DOHH2 (cell line): ENCODE measurements around the gene KRTAP21-1.
"Not testable (repeated sequence)": the region's sequence is repeated elsewhere in the genome, so short reads cannot be mapped to it uniquely, and the experiment has no call there.

Source experiments
- H3F3A ChIP-seq: fragments of 200-600 bp; sonication (generic), shearing (Covaris generic); 2 replicates; pipeline ENCODE4 v1.6.0; 2016; ENCODE audit warnings: antibody characterized with exemption, mild to moderate bottlenecking; ENCODE audit not compliant: control insufficient read depth, insufficient read depth
- H3K27ac ChIP-seq: fragments of 200-600 bp; sonication (generic); 2 replicates; pipeline ENCODE4 v1.5.1; 2014; ENCODE audit warnings: low read depth, mild to moderate bottlenecking, low read length, moderate library complexity
- H3K27me3 ChIP-seq: fragments of 200-600 bp; sonication (generic); 2 replicates; pipeline ENCODE4 v1.6.1; 2014; ENCODE audit warnings: mild to moderate bottlenecking, low read length, mixed read lengths; ENCODE audit not compliant: control insufficient read depth
- H3K36me3 ChIP-seq: fragments of 200-600 bp; sonication (generic); 2 replicates; pipeline ENCODE4 v1.6.1; 2014; ENCODE audit warnings: mild to moderate bottlenecking, low read length, moderate library complexity, mixed read lengths; ENCODE audit not compliant: control insufficient read depth
- H3K4me1 ChIP-seq: fragments of 200-600 bp; sonication (generic); 2 replicates; pipeline ENCODE4 v1.6.1; 2014; ENCODE audit warnings: mild to moderate bottlenecking, low read length, mixed read lengths; ENCODE audit not compliant: control insufficient read depth
- H3K4me2 ChIP-seq: fragments of 200-600 bp; sonication (generic); 2 replicates; pipeline ENCODE4 v1.6.0; 2014; ENCODE audit warnings: mild to moderate bottlenecking, low read length, moderate library complexity
- H3K4me3 ChIP-seq: fragments of 200-600 bp; sonication (generic); 2 replicates; pipeline ENCODE4 v1.5.1; 2014; ENCODE audit warnings: mild to moderate bottlenecking, low read length, mixed read lengths
- H3K79me2 ChIP-seq: fragments of 200-600 bp; sonication (generic); 2 replicates; pipeline ENCODE4 v1.6.1; 2014; ENCODE audit warnings: mild to moderate bottlenecking, low read length, mixed read lengths; ENCODE audit not compliant: control insufficient read depth
- H3K9me2 ChIP-seq: fragments of 200-600 bp; sonication (generic); replicated peaks from 2 replicates; pipeline ENCODE4 v1.6.1; 2014; ENCODE audit warnings: mild to moderate bottlenecking, low read length, mixed read lengths; ENCODE audit not compliant: control insufficient read depth
- H3K9me3 ChIP-seq: fragments of 200-600 bp; sonication (generic); 2 replicates; pipeline ENCODE4 v1.6.1; 2014; ENCODE audit warnings: antibody characterized with exemption, low read length, mixed read lengths; ENCODE audit not compliant: control insufficient read depth, insufficient read depth
- H4K20me1 ChIP-seq: fragments of 200-600 bp; sonication (generic); 2 replicates; pipeline ENCODE4 v1.6.0; 2014; ENCODE audit warnings: low read depth, mild to moderate bottlenecking, antibody characterized with exemption, low read length, moderate library complexity; ENCODE audit not compliant: control insufficient read depth, insufficient read depth
- EZH2phosphoT487 ChIP-seq: fragments of 200-600 bp; sonication (generic); IDR thresholded peaks from 2 replicates; pipeline ENCODE4 v1.6.1; 2017; ENCODE audit warnings: borderline replicate concordance, mild to moderate bottlenecking, antibody characterized with exemption, low read length, moderate library complexity, mixed read lengths
- TF ChIP-seq, protein P1 (sequence below): fragments of 200-600 bp; sonication (generic); IDR thresholded peaks from one replicate; pipeline ENCODE4 v1.5.1; 2014; ENCODE audit warnings: antibody characterized with exemption, mild to moderate bottlenecking, low read depth, low read length; ENCODE audit not compliant: poor library complexity, severe bottlenecking

The KRTAP21-1 gene

DNA sequence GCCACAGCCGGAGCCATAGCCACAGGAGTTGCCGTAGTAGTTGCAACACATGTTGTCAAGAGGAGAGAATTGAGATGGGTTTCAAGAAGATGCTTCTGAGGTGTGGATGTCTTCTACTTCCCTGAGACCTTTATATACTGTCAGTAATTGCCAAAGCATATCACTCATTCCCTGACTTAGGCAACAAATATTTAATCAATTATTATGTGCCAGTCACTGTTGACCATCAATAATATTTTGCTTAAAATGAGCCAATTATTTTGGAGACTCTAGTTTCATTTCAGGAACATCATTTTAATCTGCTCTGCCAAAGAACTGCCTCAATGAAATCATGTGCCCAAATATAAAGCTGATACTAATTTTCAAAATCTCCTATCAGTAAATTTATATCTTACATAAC, at the start of gene KRTAP21-1:
TSS of gene KRTAP21-1 (minus strand) at position 101 of the 400 bp plus-strand sequence. CDS start at position 51, 50 bp downstream.
- not testable (repeated sequence) for H3K79me2 ChIP-seq, H3K4me3 ChIP-seq, H3F3A ChIP-seq, H3K4me2 ChIP-seq, H3K9me2 ChIP-seq, H4K20me1 ChIP-seq, H3K9me3 ChIP-seq, H3K36me3 ChIP-seq, H3K27me3 ChIP-seq, H3K27ac ChIP-seq, H3K4me1 ChIP-seq

DNA sequence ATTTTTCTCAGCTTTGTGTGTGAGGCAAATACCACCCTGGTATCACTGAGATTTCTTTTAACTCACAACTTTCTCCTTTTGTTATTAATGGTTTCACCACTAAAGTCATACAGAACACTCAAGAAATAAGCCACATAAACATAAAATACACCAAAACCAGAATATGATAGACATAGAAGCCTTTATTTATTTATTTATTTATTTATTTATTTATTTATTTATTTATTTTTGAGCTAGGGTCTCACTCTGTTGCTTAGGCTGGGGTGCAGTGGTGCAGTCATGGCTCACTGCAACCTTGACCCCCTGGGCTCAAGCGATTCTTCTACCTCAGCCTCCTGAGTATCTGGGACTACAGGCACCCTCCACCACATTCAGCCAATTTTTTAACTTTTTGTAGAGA, 45.4 kb upstream of the KRTAP21-1 start:
- H3K79me2 ChIP-seq = no peaks in the 10 kb centered on the region
- no peaks in the 10 kb centered on the region for H3F3A ChIP-seq
- H3K36me3 ChIP-seq = no peaks in the 10 kb centered on the region
- TF ChIP-seq, protein P1, sequence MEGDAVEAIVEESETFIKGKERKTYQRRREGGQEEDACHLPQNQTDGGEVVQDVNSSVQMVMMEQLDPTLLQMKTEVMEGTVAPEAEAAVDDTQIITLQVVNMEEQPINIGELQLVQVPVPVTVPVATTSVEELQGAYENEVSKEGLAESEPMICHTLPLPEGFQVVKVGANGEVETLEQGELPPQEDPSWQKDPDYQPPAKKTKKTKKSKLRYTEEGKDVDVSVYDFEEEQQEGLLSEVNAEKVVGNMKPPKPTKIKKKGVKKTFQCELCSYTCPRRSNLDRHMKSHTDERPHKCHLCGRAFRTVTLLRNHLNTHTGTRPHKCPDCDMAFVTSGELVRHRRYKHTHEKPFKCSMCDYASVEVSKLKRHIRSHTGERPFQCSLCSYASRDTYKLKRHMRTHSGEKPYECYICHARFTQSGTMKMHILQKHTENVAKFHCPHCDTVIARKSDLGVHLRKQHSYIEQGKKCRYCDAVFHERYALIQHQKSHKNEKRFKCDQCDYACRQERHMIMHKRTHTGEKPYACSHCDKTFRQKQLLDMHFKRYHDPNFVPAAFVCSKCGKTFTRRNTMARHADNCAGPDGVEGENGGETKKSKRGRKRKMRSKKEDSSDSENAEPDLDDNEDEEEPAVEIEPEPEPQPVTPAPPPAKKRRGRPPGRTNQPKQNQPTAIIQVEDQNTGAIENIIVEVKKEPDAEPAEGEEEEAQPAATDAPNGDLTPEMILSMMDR = no peak
- no peak for TF ChIP-seq EZH2phosphoT487
- H3K27me3 ChIP-seq = no peaks in the 10 kb centered on the region
- H3K4me2 ChIP-seq = no peak overlapping the region
- H3K4me3 ChIP-seq = no peak overlapping the region
- no peaks in the 10 kb centered on the region for H4K20me1 ChIP-seq
- no peaks in the 10 kb centered on the region for H3K9me3 ChIP-seq
- no peak overlapping the region for H3K27ac ChIP-seq
- H3K9me2 ChIP-seq = no peaks in the 10 kb centered on the region
- H3K4me1 ChIP-seq = no peaks in the 10 kb centered on the region

DNA sequence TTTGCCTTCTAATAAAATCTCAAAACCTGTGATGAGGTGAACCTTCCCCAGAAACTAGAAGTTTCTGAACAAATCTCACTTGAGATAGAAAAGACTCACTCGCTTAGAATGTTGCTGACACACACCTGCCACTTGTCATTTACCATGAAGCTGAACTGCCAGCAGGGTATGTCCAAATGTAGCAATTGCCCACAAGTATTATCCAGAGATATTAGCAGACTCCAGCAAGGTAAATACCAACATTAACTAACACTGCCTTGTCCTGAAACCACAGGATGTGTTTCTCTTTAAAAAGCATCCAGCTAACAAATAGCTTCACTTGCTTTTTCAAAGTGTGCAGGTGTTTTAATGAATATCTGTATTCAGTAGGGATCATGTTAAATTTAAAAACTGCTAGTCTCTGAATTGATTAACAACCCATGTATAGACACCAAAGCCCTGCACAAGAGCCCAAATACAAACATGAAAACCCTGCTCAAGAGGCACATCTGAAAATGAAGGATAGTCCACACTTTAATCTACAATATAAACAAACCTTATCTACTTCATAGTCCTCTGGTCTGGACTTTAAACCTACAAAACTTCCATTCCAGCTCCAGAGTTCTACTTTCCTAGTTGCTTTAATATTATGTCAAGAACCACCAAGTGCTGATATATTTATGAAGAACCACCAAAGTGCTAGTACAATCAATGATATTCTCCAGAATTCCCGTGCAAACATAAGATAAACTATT, 38.5 kb upstream of the KRTAP21-1 start:
- TF ChIP-seq, protein P1 = no peak
- TF ChIP-seq EZH2phosphoT487 = no peak
- H3K27ac ChIP-seq = no peak overlapping the region
- H3K4me2 ChIP-seq = no peak overlapping the region
- H3K4me3 ChIP-seq = no peak overlapping the region
- no peaks in the 10 kb centered on the region for H3K79me2 ChIP-seq
- no peaks in the 10 kb centered on the region for H3K36me3 ChIP-seq
- no peaks in the 10 kb centered on the region for H4K20me1 ChIP-seq
- H3K4me1 ChIP-seq = no peaks in the 10 kb centered on the region
- no peaks in the 10 kb centered on the region for H3F3A ChIP-seq
- H3K9me2 ChIP-seq = no peaks in the 10 kb centered on the region
- no peaks in the 10 kb centered on the region for H3K27me3 ChIP-seq
- no peaks in the 10 kb centered on the region for H3K9me3 ChIP-seq

DNA sequence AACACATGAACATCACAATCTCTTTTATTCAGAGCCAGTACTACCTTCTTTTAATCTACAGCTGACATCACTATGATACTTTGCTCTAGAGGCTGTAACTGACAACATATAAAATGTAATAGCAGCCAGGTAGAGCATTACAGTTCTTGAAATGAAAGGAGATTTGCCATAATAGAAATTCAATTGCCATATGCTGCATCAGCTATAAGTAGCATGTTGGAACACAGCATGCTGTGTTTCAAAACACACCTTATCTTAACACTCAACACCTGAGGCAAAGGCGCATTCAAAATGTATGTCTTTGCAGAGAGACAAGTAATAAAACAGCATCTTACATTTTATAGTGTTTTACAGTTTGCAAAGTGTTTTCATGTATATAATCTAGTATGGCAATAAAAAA, 24.0 kb upstream of the KRTAP21-1 start:
- Histone ChIP-seq H3K27me3 (no peaks in the 10 kb centered on the region), H4K20me1 (no peaks in the 10 kb centered on the region), H3K4me3 (no peak overlapping the region), H3K9me2 (no peaks in the 10 kb centered on the region), H3K36me3 (no peaks in the 10 kb centered on the region), H3K4me1 (no peaks in the 10 kb centered on the region), H3K79me2 (no peaks in the 10 kb centered on the region), H3K27ac (no peak overlapping the region), H3K9me3 (no peaks in the 10 kb centered on the region), H3F3A (no peaks in the 10 kb centered on the region), H3K4me2 (no peak overlapping the region)
- TF ChIP-seq, protein P1 = no peak
- TF ChIP-seq EZH2phosphoT487 = no peak
